HEK293 (cell line): Measurements from ENCODE around the gene NPHP4.

ENCODE experiments used
- CTCF ChIA-PET: fragments of 350-600 bp; formaldehyde crosslinking; extraction: SDS; loops from one replicate; lab custom pipeline; 2021; ENCODE audit warnings: antibody characterized with exemption; lab: Yijun Ruan, JAX
- POLR2A ChIA-PET: fragments of 300-600 bp; formaldehyde crosslinking; extraction: SDS; loops from one replicate; lab custom pipeline; 2020; ENCODE audit warnings: antibody characterized with exemption, inconsistent platforms; lab: Yijun Ruan, JAX
- H3K27ac ChIP-seq: fragments of 200-500 bp; sonication (Bioruptor generic); 2 replicates; pipeline ENCODE4 v1.5.1; 2014; ENCODE audit warnings: low read depth, low read length, control low read depth, inconsistent platforms; ENCODE audit errors: extremely low read depth
- H3K36me3 ChIP-seq, 2 experiments: fragments of 200-500 bp in 1 of 2; sonication (Bioruptor generic) in 1 of 2; 1 replicate in 1 of 2; 2 replicates in 1 of 2; pipeline ENCODE4 v1.5.1; 2014 to 2017; ENCODE audit warnings: inconsistent platforms in 2 of 2, low read length in 2 of 2; ENCODE audit not compliant: control insufficient read depth in 2 of 2, insufficient read depth in 1 of 2
- H3K4me1 ChIP-seq: fragments of 200-500 bp; sonication (Bioruptor generic); 2 replicates; pipeline ENCODE4 v1.5.1; 2014; ENCODE audit warnings: mild to moderate bottlenecking, low read length, inconsistent platforms; ENCODE audit not compliant: control insufficient read depth, insufficient read depth
- H3K4me3 ChIP-seq: 2 replicates; pipeline ENCODE4 v1.5.1; 2011; ENCODE audit warnings: low read depth, mild to moderate bottlenecking, control low read depth, low read length, moderate library complexity
- H3K9me3 ChIP-seq: fragments of 200-500 bp; sonication (Bioruptor generic); 2 replicates; pipeline ENCODE4 v1.5.1; 2014; ENCODE audit warnings: low read depth, low read length, inconsistent platforms; ENCODE audit not compliant: control insufficient read depth, insufficient read depth
- SP3 ChIP-seq: fragments of 450-650 bp; formaldehyde crosslinking; IDR thresholded peaks from 2 replicates; pipeline ENCODE4 v1.5.1; 2016; ENCODE audit warnings: missing biosample characterization, missing genetic modification characterization
- ZFP3 ChIP-seq: fragments of 450-650 bp; formaldehyde crosslinking; IDR thresholded peaks from 2 replicates; pipeline ENCODE4 v1.5.1; 2016; ENCODE audit warnings: low read depth, missing biosample characterization, missing genetic modification characterization
- ZNF157 ChIP-seq: fragments of 450-650 bp; formaldehyde crosslinking; IDR thresholded peaks from 2 replicates; pipeline ENCODE4 v1.5.1; 2016; ENCODE audit warnings: missing biosample characterization, missing genetic modification characterization
- ZNF530 ChIP-seq: fragments of 450-650 bp; formaldehyde crosslinking; IDR thresholded peaks from 2 replicates; pipeline ENCODE4 v1.5.1; 2016; ENCODE audit warnings: low read depth, missing biosample characterization, missing genetic modification characterization
- ZNF560 ChIP-seq: fragments of 450-650 bp; formaldehyde crosslinking; IDR thresholded peaks from 2 replicates; pipeline ENCODE4 v1.5.1; 2017; ENCODE audit warnings: missing biosample characterization, missing genetic modification characterization, borderline replicate concordance
- ZNF623 ChIP-seq: fragments of 450-650 bp; formaldehyde crosslinking; IDR thresholded peaks from 2 replicates; pipeline ENCODE4 v1.5.1; 2016; ENCODE audit warnings: missing biosample characterization, missing genetic modification characterization
- ZNF830 ChIP-seq: fragments of 450-650 bp; IDR thresholded peaks from 2 replicates; pipeline ENCODE4 v1.5.0; 2018; ENCODE audit warnings: missing biosample characterization, missing genetic modification characterization, low read depth, mild to moderate bottlenecking, moderate library complexity
- ZXDB ChIP-seq: fragments of 450-650 bp; formaldehyde crosslinking; IDR thresholded peaks from 2 replicates; pipeline ENCODE4 v1.5.1; 2016; ENCODE audit warnings: missing biosample characterization, missing genetic modification characterization
- TF ChIP-seq, protein P1 (sequence below): IDR thresholded peaks from 2 replicates; pipeline ENCODE4 v1.6.1; 2011; ENCODE audit warnings: mild to moderate bottlenecking, low read depth, low read length, borderline replicate concordance
- TF ChIP-seq, protein P2 (sequence below): fragments of 450-650 bp; formaldehyde crosslinking; optimal IDR thresholded peaks from 2 replicates; pipeline ENCODE3; 2016; ENCODE audit warnings: missing biosample characterization, mild to moderate bottlenecking, missing genetic modification characterization
- TF ChIP-seq, protein P3 (sequence below): fragments of 450-650 bp; formaldehyde crosslinking; IDR thresholded peaks from 2 replicates; pipeline ENCODE4 v1.5.1; 2016; ENCODE audit warnings: missing biosample characterization, missing genetic modification characterization, borderline replicate concordance
- TF ChIP-seq, protein P4 (sequence below): fragments of 450-650 bp; formaldehyde crosslinking; IDR thresholded peaks from 2 replicates; pipeline ENCODE4 v1.5.1; 2017; ENCODE audit warnings: missing biosample characterization, missing genetic modification characterization
- TF ChIP-seq, protein P5 (sequence below): fragments of 450-650 bp; formaldehyde crosslinking; IDR thresholded peaks from 2 replicates; pipeline ENCODE4 v1.5.1; 2016; ENCODE audit warnings: missing biosample characterization, missing genetic modification characterization

The NPHP4 gene

DNA sequence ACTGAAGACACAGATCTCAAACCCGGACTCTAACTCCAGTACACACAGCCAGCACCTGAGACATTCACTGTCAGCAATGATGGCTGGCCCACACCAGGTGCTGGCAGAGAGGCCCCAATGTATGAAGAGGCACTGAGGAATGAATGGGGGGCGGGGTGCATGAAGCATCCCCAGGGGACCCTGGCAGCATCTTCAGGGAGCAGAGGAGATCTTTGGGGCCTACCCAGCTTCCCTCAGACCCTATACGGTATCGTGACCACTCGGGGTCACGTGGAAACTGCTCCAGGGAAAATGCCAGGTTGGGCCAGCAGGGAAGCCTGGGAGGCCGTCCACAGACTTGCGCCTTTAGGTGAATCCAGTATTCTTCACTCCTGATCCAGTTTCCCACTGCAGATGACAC is 84.3 kb downstream of the NPHP4 start:
- ChIA-PET POLR2A (no interaction called here), CTCF (no interaction called here)
- H3K9me3 ChIP-seq: no peaks in the 10 kb centered on the region
- no peak overlapping the region for H3K27ac ChIP-seq
- peaks cover 0 to 51% of the 10 kb centered on the region in 2 experiments; a peak in 1 of 3 replicates for H3K36me3 ChIP-seq
- no peaks in the 10 kb centered on the region for H3K4me1 ChIP-seq
- H3K4me3 ChIP-seq: no peak overlapping the region
- TF ChIP-seq ZXDB (tag by site-specific recombination) (no peak), SP3 (no peak), ZNF560 (tag by site-specific recombination) (no peak), ZNF623 (tag by site-specific recombination) (no peak), ZNF530 (no peak), ZFP3 (no peak), ZNF157 (no peak), ZNF830 (tag by site-specific recombination) (no peak)
- TF ChIP-seq, protein P1, sequence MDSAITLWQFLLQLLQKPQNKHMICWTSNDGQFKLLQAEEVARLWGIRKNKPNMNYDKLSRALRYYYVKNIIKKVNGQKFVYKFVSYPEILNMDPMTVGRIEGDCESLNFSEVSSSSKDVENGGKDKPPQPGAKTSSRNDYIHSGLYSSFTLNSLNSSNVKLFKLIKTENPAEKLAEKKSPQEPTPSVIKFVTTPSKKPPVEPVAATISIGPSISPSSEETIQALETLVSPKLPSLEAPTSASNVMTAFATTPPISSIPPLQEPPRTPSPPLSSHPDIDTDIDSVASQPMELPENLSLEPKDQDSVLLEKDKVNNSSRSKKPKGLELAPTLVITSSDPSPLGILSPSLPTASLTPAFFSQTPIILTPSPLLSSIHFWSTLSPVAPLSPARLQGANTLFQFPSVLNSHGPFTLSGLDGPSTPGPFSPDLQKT: no peak
- TF ChIP-seq, protein P2, sequence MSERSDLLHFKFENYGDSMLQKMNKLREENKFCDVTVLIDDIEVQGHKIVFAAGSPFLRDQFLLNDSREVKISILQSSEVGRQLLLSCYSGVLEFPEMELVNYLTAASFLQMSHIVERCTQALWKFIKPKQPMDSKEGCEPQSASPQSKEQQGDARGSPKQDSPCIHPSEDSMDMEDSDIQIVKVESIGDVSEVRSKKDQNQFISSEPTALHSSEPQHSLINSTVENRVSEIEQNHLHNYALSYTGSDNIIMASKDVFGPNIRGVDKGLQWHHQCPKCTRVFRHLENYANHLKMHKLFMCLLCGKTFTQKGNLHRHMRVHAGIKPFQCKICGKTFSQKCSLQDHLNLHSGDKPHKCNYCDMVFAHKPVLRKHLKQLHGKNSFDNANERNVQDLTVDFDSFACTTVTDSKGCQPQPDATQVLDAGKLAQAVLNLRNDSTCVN: no peak
- TF ChIP-seq, protein P3, sequence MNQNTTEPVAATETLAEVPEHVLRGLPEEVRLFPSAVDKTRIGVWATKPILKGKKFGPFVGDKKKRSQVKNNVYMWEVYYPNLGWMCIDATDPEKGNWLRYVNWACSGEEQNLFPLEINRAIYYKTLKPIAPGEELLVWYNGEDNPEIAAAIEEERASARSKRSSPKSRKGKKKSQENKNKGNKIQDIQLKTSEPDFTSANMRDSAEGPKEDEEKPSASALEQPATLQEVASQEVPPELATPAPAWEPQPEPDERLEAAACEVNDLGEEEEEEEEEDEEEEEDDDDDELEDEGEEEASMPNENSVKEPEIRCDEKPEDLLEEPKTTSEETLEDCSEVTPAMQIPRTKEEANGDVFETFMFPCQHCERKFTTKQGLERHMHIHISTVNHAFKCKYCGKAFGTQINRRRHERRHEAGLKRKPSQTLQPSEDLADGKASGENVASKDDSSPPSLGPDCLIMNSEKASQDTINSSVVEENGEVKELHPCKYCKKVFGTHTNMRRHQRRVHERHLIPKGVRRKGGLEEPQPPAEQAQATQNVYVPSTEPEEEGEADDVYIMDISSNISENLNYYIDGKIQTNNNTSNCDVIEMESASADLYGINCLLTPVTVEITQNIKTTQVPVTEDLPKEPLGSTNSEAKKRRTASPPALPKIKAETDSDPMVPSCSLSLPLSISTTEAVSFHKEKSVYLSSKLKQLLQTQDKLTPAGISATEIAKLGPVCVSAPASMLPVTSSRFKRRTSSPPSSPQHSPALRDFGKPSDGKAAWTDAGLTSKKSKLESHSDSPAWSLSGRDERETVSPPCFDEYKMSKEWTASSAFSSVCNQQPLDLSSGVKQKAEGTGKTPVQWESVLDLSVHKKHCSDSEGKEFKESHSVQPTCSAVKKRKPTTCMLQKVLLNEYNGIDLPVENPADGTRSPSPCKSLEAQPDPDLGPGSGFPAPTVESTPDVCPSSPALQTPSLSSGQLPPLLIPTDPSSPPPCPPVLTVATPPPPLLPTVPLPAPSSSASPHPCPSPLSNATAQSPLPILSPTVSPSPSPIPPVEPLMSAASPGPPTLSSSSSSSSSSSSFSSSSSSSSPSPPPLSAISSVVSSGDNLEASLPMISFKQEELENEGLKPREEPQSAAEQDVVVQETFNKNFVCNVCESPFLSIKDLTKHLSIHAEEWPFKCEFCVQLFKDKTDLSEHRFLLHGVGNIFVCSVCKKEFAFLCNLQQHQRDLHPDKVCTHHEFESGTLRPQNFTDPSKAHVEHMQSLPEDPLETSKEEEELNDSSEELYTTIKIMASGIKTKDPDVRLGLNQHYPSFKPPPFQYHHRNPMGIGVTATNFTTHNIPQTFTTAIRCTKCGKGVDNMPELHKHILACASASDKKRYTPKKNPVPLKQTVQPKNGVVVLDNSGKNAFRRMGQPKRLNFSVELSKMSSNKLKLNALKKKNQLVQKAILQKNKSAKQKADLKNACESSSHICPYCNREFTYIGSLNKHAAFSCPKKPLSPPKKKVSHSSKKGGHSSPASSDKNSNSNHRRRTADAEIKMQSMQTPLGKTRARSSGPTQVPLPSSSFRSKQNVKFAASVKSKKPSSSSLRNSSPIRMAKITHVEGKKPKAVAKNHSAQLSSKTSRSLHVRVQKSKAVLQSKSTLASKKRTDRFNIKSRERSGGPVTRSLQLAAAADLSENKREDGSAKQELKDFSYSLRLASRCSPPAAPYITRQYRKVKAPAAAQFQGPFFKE (tag by site-specific recombination): no peak
- TF ChIP-seq, protein P4, sequence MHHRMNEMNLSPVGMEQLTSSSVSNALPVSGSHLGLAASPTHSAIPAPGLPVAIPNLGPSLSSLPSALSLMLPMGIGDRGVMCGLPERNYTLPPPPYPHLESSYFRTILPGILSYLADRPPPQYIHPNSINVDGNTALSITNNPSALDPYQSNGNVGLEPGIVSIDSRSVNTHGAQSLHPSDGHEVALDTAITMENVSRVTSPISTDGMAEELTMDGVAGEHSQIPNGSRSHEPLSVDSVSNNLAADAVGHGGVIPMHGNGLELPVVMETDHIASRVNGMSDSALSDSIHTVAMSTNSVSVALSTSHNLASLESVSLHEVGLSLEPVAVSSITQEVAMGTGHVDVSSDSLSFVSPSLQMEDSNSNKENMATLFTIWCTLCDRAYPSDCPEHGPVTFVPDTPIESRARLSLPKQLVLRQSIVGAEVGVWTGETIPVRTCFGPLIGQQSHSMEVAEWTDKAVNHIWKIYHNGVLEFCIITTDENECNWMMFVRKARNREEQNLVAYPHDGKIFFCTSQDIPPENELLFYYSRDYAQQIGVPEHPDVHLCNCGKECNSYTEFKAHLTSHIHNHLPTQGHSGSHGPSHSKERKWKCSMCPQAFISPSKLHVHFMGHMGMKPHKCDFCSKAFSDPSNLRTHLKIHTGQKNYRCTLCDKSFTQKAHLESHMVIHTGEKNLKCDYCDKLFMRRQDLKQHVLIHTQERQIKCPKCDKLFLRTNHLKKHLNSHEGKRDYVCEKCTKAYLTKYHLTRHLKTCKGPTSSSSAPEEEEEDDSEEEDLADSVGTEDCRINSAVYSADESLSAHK (tag by site-specific recombination): no peak
- TF ChIP-seq, protein P5, sequence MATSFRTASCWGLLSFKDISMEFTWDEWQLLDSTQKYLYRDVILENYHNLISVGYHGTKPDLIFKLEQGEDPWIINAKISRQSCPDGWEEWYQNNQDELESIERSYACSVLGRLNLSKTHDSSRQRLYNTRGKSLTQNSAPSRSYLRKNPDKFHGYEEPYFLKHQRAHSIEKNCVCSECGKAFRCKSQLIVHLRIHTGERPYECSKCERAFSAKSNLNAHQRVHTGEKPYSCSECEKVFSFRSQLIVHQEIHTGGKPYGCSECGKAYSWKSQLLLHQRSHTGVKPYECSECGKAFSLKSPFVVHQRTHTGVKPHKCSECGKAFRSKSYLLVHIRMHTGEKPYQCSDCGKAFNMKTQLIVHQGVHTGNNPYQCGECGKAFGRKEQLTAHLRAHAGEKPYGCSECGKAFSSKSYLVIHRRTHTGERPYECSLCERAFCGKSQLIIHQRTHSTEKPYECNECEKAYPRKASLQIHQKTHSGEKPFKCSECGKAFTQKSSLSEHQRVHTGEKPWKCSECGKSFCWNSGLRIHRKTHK (tag by site-specific recombination): no peak
